Epidermal melanocyte (primary cell): ENCODE measurements around the gene MRPL2.

Experiments used
- DNase-seq: peaks from one replicate; pipeline ENCODE4 v3.0.0; 2011; ENCODE audit warnings: low spot score; ENCODE audit not compliant: insufficient read length

The MRPL2 gene

GRCh38 chr6:43021270-43022047 is 37.8 kb downstream of the MRPL2 start, which contains the start of gene RRP36:
Gene RRP36, plus strand, starts transcription at chr6:43021623. Its CDS starts 32 bp downstream, at chr6:43021655.
- peak; percentile 88 for DNase-seq

GRCh38 chr6:43020847-43021246 is 38.4 kb downstream of the MRPL2 start:
- no peak for DNase-seq

- no peak for DNase-seq
These were observed 39.1 kb downstream of the MRPL2 start for GRCh38 chr6:43020052-43020705.

- DNase-seq: no peak
These were observed 40.1 kb downstream of the MRPL2 start for GRCh38 chr6:43019152-43019551.

- no peak for DNase-seq
These were observed 42.3 kb downstream of the MRPL2 start for GRCh38 chr6:43016943-43017334.

- DNase-seq: no peak
These were observed 42.9 kb downstream of the MRPL2 start for GRCh38 chr6:43016176-43016942.

GRCh38 chr6:43014434-43014909 is 44.8 kb downstream of the MRPL2 start:
- no peak for DNase-seq

GRCh38 chr6:43013843-43014433 is 45.3 kb downstream of the MRPL2 start, which contains the start of the genes KLHDC3 and MEA1:
Gene KLHDC3, plus strand, starts transcription at chr6:43014249. Its CDS starts 2,944 bp downstream, at chr6:43017193.
Gene MEA1, minus strand, starts transcription at chr6:43013946. Its CDS starts 133 bp downstream, at chr6:43013813.
- peak; percentile 98 for DNase-seq

GRCh38 chr6:43013097-43013842 is 46.0 kb downstream of the MRPL2 start:
- no peak for DNase-seq

GRCh38 chr6:43012364-43012763 is 46.9 kb downstream of the MRPL2 start:
- no peak for DNase-seq

- no peak for DNase-seq
These were observed 48.0 kb downstream of the MRPL2 start for GRCh38 chr6:43011207-43011606.

GRCh38 chr6:43009124-43009523 is 50.1 kb downstream of the MRPL2 start:
- no peak for DNase-seq

GRCh38 chr6:43007126-43007525 is 52.1 kb downstream of the MRPL2 start:
- DNase-seq: no peak

- no peak for DNase-seq
These were observed 53.0 kb downstream of the MRPL2 start for GRCh38 chr6:43006251-43006650.

GRCh38 chr6:43005844-43006243 is 53.4 kb downstream of the MRPL2 start:
- no peak for DNase-seq
